ENCODE data around the gene GPR84. TPM values are rescaled to one million over a fixed set of nuclear protein-coding genes. Genes with fewer than 3 reads are reported as not detected.

GPR84 gene
- polyA plus RNA-seq, 6 donors from 2014 or later: not detected

- no peaks in the 10 kb centered on the region for H3K27me3 Mint-ChIP-seq
- no peak for ATAC-seq (ENCODE audit: low read depth in 2 of 2)
- H3K9me3 Mint-ChIP-seq: no peaks in the 10 kb centered on the region
- no peak for DNase-seq
- H3K36me3 Mint-ChIP-seq: no peaks in the 10 kb centered on the region
- peaks cover 74 to 91% (median 88%) of the 10 kb centered on the region in 3 donors for H3K4me1 Mint-ChIP-seq
- peak overlapping the region in 2 of 6 donors; percentile 69 to 71 for H3K27ac Mint-ChIP-seq
- peak overlapping the region; percentile 42 to 97 (median 82) for H3K4me3 Mint-ChIP-seq
These were observed 24.8 kb upstream of the GPR84 start for GRCh38 chr12:54389134-54389508.

GRCh38 chr12:54388237-54389133 is 24.2 kb upstream of the GPR84 start:
- no peak for DNase-seq
- no peak for ATAC-seq (ENCODE audit: low read depth in 2 of 2)
- Mint-ChIP-seq H3K36me3 (no peaks in the 10 kb centered on the region), H3K4me3 (peak overlapping the region in 5 of 8 donors; percentile 33 to 84 (median 69)), H3K9me3 (no peaks in the 10 kb centered on the region), H3K27ac (peak overlapping the region; percentile 18 to 91 (median 68)), H3K4me1 (peaks cover 74 to 91% (median 88%) of the 10 kb centered on the region in 3 donors), H3K27me3 (no peaks in the 10 kb centered on the region)

- Mint-ChIP-seq H3K4me1 (peaks cover 74 to 89% (median 85%) of the 10 kb centered on the region in 3 donors), H3K27ac (peak overlapping the region in 4 of 6 donors; percentile 27 to 72 (median 70)), H3K9me3 (no peaks in the 10 kb centered on the region), H3K4me3 (peak overlapping the region in 2 of 8 donors; percentile 30 to 59), H3K27me3 (no peaks in the 10 kb centered on the region), H3K36me3 (no peaks in the 10 kb centered on the region)
- DNase-seq: no peak
- no peak for ATAC-seq (ENCODE audit: low read depth in 2 of 2)
These were observed 22.8 kb upstream of the GPR84 start for GRCh38 chr12:54387114-54387467.

- Mint-ChIP-seq H3K4me3 (peak overlapping the region in 2 of 8 donors; percentile 2 to 79), H3K27me3 (no peaks in the 10 kb centered on the region), H3K27ac (peak overlapping the region in 5 of 6 donors; percentile 27 to 93 (median 72)), H3K36me3 (no peaks in the 10 kb centered on the region), H3K4me1 (peaks cover 72 to 86% (median 84%) of the 10 kb centered on the region in 3 donors), H3K9me3 (no peaks in the 10 kb centered on the region)
- ATAC-seq (ENCODE audit: low read depth in 2 of 2) (no peak), DNase-seq (no peak)
These were observed 22.3 kb upstream of the GPR84 start for GRCh38 chr12:54386403-54387113.

GRCh38 chr12:54385251-54385914 is 21.1 kb upstream of the GPR84 start:
- Mint-ChIP-seq H3K27ac (peak overlapping the region; percentile 58 to 91 (median 79)), H3K9me3 (no peaks in the 10 kb centered on the region), H3K4me3 (peak overlapping the region; percentile 3 to 93 (median 80)), H3K27me3 (no peaks in the 10 kb centered on the region), H3K36me3 (no peaks in the 10 kb centered on the region), H3K4me1 (peaks cover 69 to 86% (median 78%) of the 10 kb centered on the region in 3 donors)
- ATAC-seq (ENCODE audit: low read depth in 2 of 2): peak; percentile 44 to 71
- DNase-seq: peak; percentile 58

GRCh38 chr12:54384591-54385041 is 20.3 kb upstream of the GPR84 start, which contains the start of gene ZNF385A:
Gene ZNF385A (minus strand): TSS chr12:54384733. CDS start chr12:54384514, 219 bp downstream.
- DNase-seq (peak; percentile 72), ATAC-seq (ENCODE audit: low read depth in 2 of 2) (peak; percentile 84 to 87)
- H3K27me3 Mint-ChIP-seq: no peaks in the 10 kb centered on the region

GRCh38 chr12:54383041-54383609 is 18.8 kb upstream of the GPR84 start:
- H3K27me3 Mint-ChIP-seq: no peaks in the 10 kb centered on the region
- H3K36me3 Mint-ChIP-seq: peaks cover 0 to 6% of the 10 kb centered on the region in 2 donors
- peak overlapping the region in 5 of 6 donors; percentile 27 to 92 (median 75) for H3K27ac Mint-ChIP-seq
- no peaks in the 10 kb centered on the region for H3K9me3 Mint-ChIP-seq
- H3K4me3 Mint-ChIP-seq: peak overlapping the region in 5 of 8 donors; percentile 4 to 72 (median 51)
- DNase-seq: no peak
- no peak for ATAC-seq (ENCODE audit: low read depth in 2 of 2)
- H3K4me1 Mint-ChIP-seq: peaks cover 62 to 80% (median 69%) of the 10 kb centered on the region in 3 donors

More at GRCh38 chr12:54384591-54385041, 20.3 kb upstream of the GPR84 start, which contains the start of gene ZNF385A:
- peaks cover 67 to 86% (median 74%) of the 10 kb centered on the region in 3 donors for H3K4me1 Mint-ChIP-seq
- peak within 1 kb of the TSS; percentile 3 to 93 (median 80) for H3K4me3 Mint-ChIP-seq
- no peaks in the 10 kb centered on the region for H3K9me3 Mint-ChIP-seq
- no peaks in the 10 kb centered on the region for H3K36me3 Mint-ChIP-seq
- H3K27ac Mint-ChIP-seq: peak within 1 kb of the TSS; percentile 66 to 94 (median 88)

GRCh38 chr12:54381136-54381535 is 16.9 kb upstream of the GPR84 start:
- Mint-ChIP-seq H3K27ac (peak overlapping the region in 2 of 6 donors; percentile 2 to 3), H3K4me3 (peak overlapping the region in 1 of 8 donors; percentile 5), H3K4me1 (peaks cover 54 to 70% (median 55%) of the 10 kb centered on the region in 3 donors), H3K27me3 (no peaks in the 10 kb centered on the region), H3K36me3 (peaks cover 0 to 9% of the 10 kb centered on the region in 2 donors), H3K9me3 (no peaks in the 10 kb centered on the region)
- ATAC-seq (ENCODE audit: low read depth in 2 of 2) (no peak), DNase-seq (no peak)

- H3K36me3 Mint-ChIP-seq: peaks cover 0 to 9% of the 10 kb centered on the region in 2 donors
- peaks cover 38 to 56% (median 42%) of the 10 kb centered on the region in 3 donors for H3K4me1 Mint-ChIP-seq
- no peaks in the 10 kb centered on the region for H3K9me3 Mint-ChIP-seq
- no peaks in the 10 kb centered on the region for H3K27me3 Mint-ChIP-seq
- DNase-seq: peak; percentile 84
- ATAC-seq (ENCODE audit: low read depth in 2 of 2): peak; percentile 76 to 77
- peak overlapping the region in 4 of 6 donors; percentile 12 to 92 (median 62) for H3K27ac Mint-ChIP-seq
- peak overlapping the region in 7 of 8 donors; percentile 13 to 86 (median 58) for H3K4me3 Mint-ChIP-seq
These were observed 15.3 kb upstream of the GPR84 start for GRCh38 chr12:54379398-54380201.

- peaks cover 0 to 9% of the 10 kb centered on the region in 2 donors for H3K36me3 Mint-ChIP-seq
These were observed 14.6 kb upstream of the GPR84 start for GRCh38 chr12:54378796-54379397.

GRCh38 chr12:54377797-54378515 is 13.7 kb upstream of the GPR84 start:
- Mint-ChIP-seq H3K4me3 (peak overlapping the region in 2 of 8 donors; percentile 47 to 48), H3K4me1 (peaks cover 22 to 42% (median 26%) of the 10 kb centered on the region in 3 donors), H3K9me3 (no peaks in the 10 kb centered on the region), H3K36me3 (peaks cover 0 to 9% of the 10 kb centered on the region in 2 donors), H3K27me3 (no peaks in the 10 kb centered on the region), H3K27ac (peak overlapping the region in 3 of 6 donors; percentile 16 to 52 (median 44))
- DNase-seq (no peak), ATAC-seq (ENCODE audit: low read depth in 2 of 2) (no peak)

More at GRCh38 chr12:54378796-54379397, 14.6 kb upstream of the GPR84 start:
- Mint-ChIP-seq H3K4me3 (peak overlapping the region in 4 of 8 donors; percentile 36 to 71 (median 48)), H3K27me3 (no peaks in the 10 kb centered on the region), H3K4me1 (peaks cover 31 to 49% (median 35%) of the 10 kb centered on the region in 3 donors), H3K27ac (peak overlapping the region in 3 of 6 donors; percentile 54 to 69 (median 62)), H3K9me3 (no peaks in the 10 kb centered on the region)
- DNase-seq (no peak), ATAC-seq (ENCODE audit: low read depth in 2 of 2) (no peak)

Data from naive B cell (primary cell).